ENCODE results near the gene CHD5. TPM values are rescaled to one million over a fixed set of nuclear protein-coding genes. Genes with fewer than 3 reads are reported as not detected.

The CHD5 gene
- total RNA-seq, 1 experiment from 2014 or later, result 6.1 TPM

- TF ChIP-seq CTCF (IDR thresholded peaks at IDR 0.05 in 2 of 3, conservative IDR thresholded peaks at IDR 0.05 in 1 of 3; ENCODE audit: borderline replicate concordance in 1 of 3, insufficient read depth in 1 of 3, low read depth in 2 of 3, low read length in 2 of 3) (no peak), SIN3A (IDR thresholded peaks at IDR 0.05; ENCODE audit: low read depth) (no peak), MAX (IDR thresholded peaks at IDR 0.05) (no peak), CEBPB (IDR thresholded peaks at IDR 0.05; ENCODE audit: low read depth) (no peak), JUND (IDR thresholded peaks at IDR 0.05) (no peak)
Observed at GRCh38 chr1:6188466-6188865, 8.3 kb upstream of the CHD5 start (continued).

GRCh38 chr1:6185635-6186382 lies 5.7 kb upstream of the CHD5 start:
- TF ChIP-seq ELF1 (IDR thresholded peaks at IDR 0.05; ENCODE audit: borderline replicate concordance, low read depth), result no peak
- TF ChIP-seq RAD21 (IDR thresholded peaks at IDR 0.05; ENCODE audit: low read depth), result peak; percentile 67
- no peak for TF ChIP-seq POLR2A (IDR thresholded peaks at IDR 0.05; ENCODE audit: borderline replicate concordance, extremely low read depth, insufficient read depth, insufficient read length)
- peak; percentile 61 to 70 (median 68); a peak in 5 of 6 replicates for TF ChIP-seq CTCF (IDR thresholded peaks at IDR 0.05 in 2 of 3, conservative IDR thresholded peaks at IDR 0.05 in 1 of 3; ENCODE audit: borderline replicate concordance in 1 of 3, insufficient read depth in 1 of 3, low read depth in 2 of 3, low read length in 2 of 3)
- 0 out of 2 replicates have a peak, but pooled peaks have one; percentile 14 for TF ChIP-seq POLR2AphosphoS5 (IDR thresholded peaks at IDR 0.05; ENCODE audit: low read depth, low read length)
- no peak for TF ChIP-seq SRF (IDR thresholded peaks at IDR 0.05; ENCODE audit: low read depth)
- no peak for TF ChIP-seq MAX (IDR thresholded peaks at IDR 0.05)
- no peak for TF ChIP-seq REST (IDR thresholded peaks at IDR 0.05; ENCODE audit: low read depth)
- ATAC-seq (peak; percentile 33; the same call in 1 of the 2 replicates), DNase-seq (ENCODE audit: low read depth, low spot score) (no peak)
- H3K9me3 ChIP-seq (ENCODE audit: control insufficient read depth in 1 of 2, insufficient read depth in 1 of 2, low read depth in 1 of 2, low read length in 2 of 2), result no peaks in the 10 kb centered on the region
- peaks cover 27 to 38% of the 10 kb centered on the region in 2 experiments for H3K36me3 ChIP-seq (ENCODE audit: control insufficient read depth in 1 of 2, insufficient read depth in 2 of 2, low read length in 2 of 2)
- H2AFZ ChIP-seq (ENCODE audit: low read depth, low read length, poor library complexity, severe bottlenecking), result no peak overlapping the region
- H3K9ac ChIP-seq (ENCODE audit: low read length), result no peak overlapping the region
- no peaks in the 10 kb centered on the region for H3K9me2 ChIP-seq (ENCODE audit: insufficient read depth)
- peaks cover 7 to 15% of the 10 kb centered on the region in 2 experiments for H3K4me1 ChIP-seq (ENCODE audit: control insufficient read depth in 1 of 2, insufficient read depth in 2 of 2, low read length in 2 of 2)
- H3K79me2 ChIP-seq (ENCODE audit: insufficient read depth, low read length), result peaks cover 50% of the 10 kb centered on the region
- peaks cover 31% of the 10 kb centered on the region; the same call in 1 of the 2 replicates for H4K20me1 ChIP-seq (ENCODE audit: insufficient read depth)
- H3K27me3 ChIP-seq (ENCODE audit: insufficient read depth, low read length), result no peaks in the 10 kb centered on the region
- RAD21 ChIA-PET (ENCODE audit: low non-redundant PET in 1 of 2, low total read pairs in 2 of 2, uncharacterized antibody in 2 of 2, unreplicated experiment in 2 of 2), result no interaction called here
- no peak overlapping the region for H3K4me2 ChIP-seq (ENCODE audit: low read length)
- H3K27ac ChIP-seq (ENCODE audit: low read depth, low read length), result no peak overlapping the region
- CTCF ChIA-PET, result interaction anchor here (0.9 to 2.4 kb wide), 10 partner anchors 8 to 234 kb away, joined by 3 to 19 read pairs (median 4); partner anchors contain the start of genes HES2, RNF207 and RPL22
- intact Hi-C loops (cut with micrococcal nuclease), result loop anchor here (2.0 kb wide), 1 partner anchor 77 kb away; no protein-coding TSS in a partner anchor
- H3K4me3 ChIP-seq (replicated peaks in 1 of 2; ENCODE audit: low read depth in 1 of 2, low read length in 2 of 2), result no peak overlapping the region
- BruUV-seq (replicated peaks), result TSS peak; percentile 80
- POLR2A ChIA-PET, result no interaction called here
